ENCODE data around the gene SH3BP5L. TPM values are rescaled to one million over a fixed set of nuclear protein-coding genes. Genes with fewer than 3 reads are reported as not detected.

SH3BP5L gene
- total and polyA plus RNA-seq, 4 donors, result 16.4 to 25.5 (median 17.5) TPM

DNA sequence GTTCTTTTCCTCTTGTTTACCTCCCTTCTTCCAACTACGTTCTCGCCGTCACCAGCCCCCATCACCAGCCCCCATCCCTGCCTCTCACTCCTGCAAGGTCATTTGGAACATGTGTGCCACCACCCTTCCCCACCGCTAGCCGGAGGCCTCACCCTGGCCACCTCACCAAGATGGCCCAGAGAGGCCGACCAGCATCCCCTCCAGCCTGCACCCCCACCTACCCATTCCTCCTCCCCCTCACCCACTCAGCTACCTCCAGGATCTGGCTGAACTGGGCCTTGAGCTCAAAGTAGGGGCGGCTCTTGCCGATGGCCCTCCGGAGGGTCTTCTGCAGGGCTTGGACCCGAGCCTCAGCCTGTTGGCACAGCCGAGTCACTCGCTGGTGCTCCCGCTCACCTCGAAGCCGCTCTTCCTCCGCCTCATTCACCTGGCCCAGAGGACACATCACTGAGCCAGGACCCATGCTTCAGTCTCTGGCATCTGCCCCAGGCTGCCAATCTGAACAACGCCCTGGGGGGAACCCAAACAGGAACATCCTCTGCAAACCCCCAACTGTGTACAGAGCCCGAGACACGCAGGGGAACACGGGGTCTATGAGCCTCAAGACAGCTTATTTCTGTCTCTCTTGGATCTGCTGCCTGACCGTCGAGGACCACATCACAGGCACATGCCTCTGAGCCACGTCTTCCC, 12.8 kb downstream of the SH3BP5L start:
- TF ChIP-seq, protein P1, sequence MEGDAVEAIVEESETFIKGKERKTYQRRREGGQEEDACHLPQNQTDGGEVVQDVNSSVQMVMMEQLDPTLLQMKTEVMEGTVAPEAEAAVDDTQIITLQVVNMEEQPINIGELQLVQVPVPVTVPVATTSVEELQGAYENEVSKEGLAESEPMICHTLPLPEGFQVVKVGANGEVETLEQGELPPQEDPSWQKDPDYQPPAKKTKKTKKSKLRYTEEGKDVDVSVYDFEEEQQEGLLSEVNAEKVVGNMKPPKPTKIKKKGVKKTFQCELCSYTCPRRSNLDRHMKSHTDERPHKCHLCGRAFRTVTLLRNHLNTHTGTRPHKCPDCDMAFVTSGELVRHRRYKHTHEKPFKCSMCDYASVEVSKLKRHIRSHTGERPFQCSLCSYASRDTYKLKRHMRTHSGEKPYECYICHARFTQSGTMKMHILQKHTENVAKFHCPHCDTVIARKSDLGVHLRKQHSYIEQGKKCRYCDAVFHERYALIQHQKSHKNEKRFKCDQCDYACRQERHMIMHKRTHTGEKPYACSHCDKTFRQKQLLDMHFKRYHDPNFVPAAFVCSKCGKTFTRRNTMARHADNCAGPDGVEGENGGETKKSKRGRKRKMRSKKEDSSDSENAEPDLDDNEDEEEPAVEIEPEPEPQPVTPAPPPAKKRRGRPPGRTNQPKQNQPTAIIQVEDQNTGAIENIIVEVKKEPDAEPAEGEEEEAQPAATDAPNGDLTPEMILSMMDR (IDR thresholded peaks at IDR 0.05; ENCODE audit: control extremely low read depth, extremely low read depth), result no peak
- Histone ChIP-seq H3K9me3 (ENCODE audit: control insufficient read depth in 4 of 4, insufficient read depth in 3 of 4, low read length in 3 of 4) (no peaks in the 10 kb centered on the region), H3K9ac (ENCODE audit: insufficient read depth in 1 of 2, low read length in 2 of 2) (no peak overlapping the region), H3K27ac (ENCODE audit: low read depth in 1 of 2, low read length in 1 of 2) (no peak overlapping the region), H3K4me3 (no peak overlapping the region), H3K27me3 (ENCODE audit: control insufficient read depth in 3 of 3, insufficient read depth in 3 of 3, low read length in 2 of 3) (no peaks in the 10 kb centered on the region), H3K4me1 (ENCODE audit: control insufficient read depth in 5 of 5, insufficient read depth in 5 of 5, low read length in 5 of 5) (peaks cover 0 to 18% (median 0%) of the 10 kb centered on the region in 5 donors), H3K36me3 (ENCODE audit: control insufficient read depth in 4 of 4, insufficient read depth in 4 of 4, low read length in 4 of 4) (peaks cover 15 to 52% (median 37%) of the 10 kb centered on the region in 4 donors)
- WGBS, 2 donors, result 95 to 98% methylated on average over 23 of the region's 23 CpGs
- no peak for DNase-seq
- ATAC-seq (ENCODE audit: insufficient read depth, low FRiP score), result no peak

DNA sequence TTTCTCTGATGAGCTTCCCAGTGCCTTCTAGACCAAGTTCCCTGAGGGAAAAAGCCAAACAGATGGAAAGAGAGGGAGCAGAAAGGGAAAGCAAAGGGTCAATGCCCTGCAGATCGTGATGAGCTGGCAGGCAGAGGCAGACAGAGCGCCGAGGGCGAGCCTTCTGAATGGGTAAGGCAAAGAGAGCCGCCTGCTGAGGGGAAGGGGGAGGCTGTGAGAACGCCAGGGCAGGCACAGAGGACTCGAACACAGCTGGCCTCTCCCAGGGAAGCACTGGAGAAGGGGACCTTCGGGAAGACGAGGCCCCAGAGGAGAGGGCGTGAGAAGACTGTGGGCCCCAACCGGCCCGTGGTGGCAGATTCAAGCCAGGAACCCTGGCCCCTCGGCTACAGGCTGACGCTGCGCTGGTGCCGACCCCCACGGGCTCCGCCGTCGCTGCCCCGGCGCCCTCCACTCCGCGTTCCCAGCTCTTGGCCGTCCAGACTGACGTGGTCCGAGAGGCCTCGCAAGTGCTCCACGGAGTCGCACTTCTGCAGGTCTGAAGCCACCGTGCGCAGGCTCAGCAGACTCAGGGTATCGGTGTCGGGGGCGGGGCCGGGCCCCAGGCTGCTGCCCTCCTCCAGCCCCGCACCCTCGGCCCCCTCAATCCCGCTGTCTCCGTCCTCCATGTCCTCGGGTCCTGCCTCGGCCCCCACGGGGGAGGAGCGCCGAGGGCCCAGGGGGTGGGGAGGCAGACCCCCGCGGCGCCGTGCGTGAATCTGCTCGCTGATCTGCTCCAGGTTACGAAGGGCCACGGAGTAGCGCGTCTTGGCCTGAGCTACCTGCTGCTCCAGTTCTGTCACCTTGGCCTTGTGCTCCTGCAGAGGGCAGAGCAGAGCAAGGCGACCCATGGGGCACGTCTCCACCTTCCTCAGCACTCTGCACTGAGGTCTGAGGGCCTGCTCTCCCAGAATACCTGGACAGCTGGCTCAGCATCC, 13.9 kb downstream of the SH3BP5L start:
- H3K27me3 ChIP-seq (ENCODE audit: control insufficient read depth in 3 of 3, insufficient read depth in 3 of 3, low read length in 2 of 3), result no peaks in the 10 kb centered on the region
- TF ChIP-seq, protein P1 (IDR thresholded peaks at IDR 0.05; ENCODE audit: control extremely low read depth, extremely low read depth), result no peak
- WGBS, 2 donors, result 91 to 93% methylated on average over 57 of the region's 57 CpGs
- ATAC-seq (ENCODE audit: insufficient read depth, low FRiP score) (no peak), DNase-seq (no peak)
- H3K4me1 ChIP-seq (ENCODE audit: control insufficient read depth in 5 of 5, insufficient read depth in 5 of 5, low read length in 5 of 5), result peaks cover 0 to 14% (median 0%) of the 10 kb centered on the region in 5 donors
- H3K9ac ChIP-seq (ENCODE audit: insufficient read depth in 1 of 2, low read length in 2 of 2), result no peak overlapping the region
- H3K36me3 ChIP-seq (ENCODE audit: control insufficient read depth in 4 of 4, insufficient read depth in 4 of 4, low read length in 4 of 4), result peaks cover 15 to 48% (median 33%) of the 10 kb centered on the region in 4 donors
- no peaks in the 10 kb centered on the region for H3K9me3 ChIP-seq (ENCODE audit: control insufficient read depth in 4 of 4, insufficient read depth in 3 of 4, low read length in 3 of 4)
- no peak overlapping the region for H3K27ac ChIP-seq (ENCODE audit: low read depth in 1 of 2, low read length in 1 of 2)
- H3K4me3 ChIP-seq, result no peak overlapping the region

DNA sequence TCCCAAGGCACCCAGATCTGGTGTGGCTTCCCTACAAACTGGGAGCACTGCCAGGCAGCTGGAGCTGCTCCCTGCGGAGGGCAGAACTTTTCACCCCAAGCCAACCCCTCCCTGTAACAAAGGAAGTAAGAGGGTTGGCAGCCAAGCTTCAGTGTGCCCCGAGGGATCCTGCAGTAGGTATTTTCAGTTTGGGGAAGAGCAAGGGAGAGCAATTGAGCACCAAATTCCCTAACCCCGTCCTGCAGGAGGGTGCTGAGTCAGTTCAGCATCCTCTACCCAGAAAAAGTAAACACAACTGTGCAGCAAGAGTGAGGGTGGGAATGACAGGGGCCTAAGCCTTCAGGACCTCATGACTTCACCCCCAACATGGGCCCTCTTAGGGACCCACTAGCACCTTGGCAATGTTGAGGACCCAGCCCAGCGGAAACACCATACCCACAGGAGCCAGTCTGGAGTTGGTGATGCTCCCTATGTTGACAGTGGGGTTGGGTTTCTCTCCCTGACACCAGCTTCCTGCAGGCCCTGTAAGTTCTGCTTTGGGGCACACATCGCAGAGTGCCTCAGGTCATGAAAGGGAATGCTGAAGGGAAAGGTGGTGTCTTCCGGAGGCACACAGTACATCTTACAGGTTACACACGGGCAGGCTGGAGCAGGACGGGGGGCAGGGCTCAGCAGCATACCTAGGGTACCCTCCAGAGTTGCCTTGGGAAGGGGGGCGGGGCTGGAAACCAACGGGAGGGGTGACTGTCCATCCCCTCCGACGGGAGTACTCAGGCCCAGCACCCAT, 14.8 kb downstream of the SH3BP5L start:
- H3K9me3 ChIP-seq (ENCODE audit: control insufficient read depth in 4 of 4, insufficient read depth in 3 of 4, low read length in 3 of 4), result no peaks in the 10 kb centered on the region
- H3K4me1 ChIP-seq (ENCODE audit: control insufficient read depth in 5 of 5, insufficient read depth in 5 of 5, low read length in 5 of 5), result peaks cover 0 to 12% (median 0%) of the 10 kb centered on the region in 5 donors
- H3K36me3 ChIP-seq (ENCODE audit: control insufficient read depth in 4 of 4, insufficient read depth in 4 of 4, low read length in 4 of 4), result peaks cover 12 to 43% (median 25%) of the 10 kb centered on the region in 4 donors
- no peak overlapping the region for H3K9ac ChIP-seq (ENCODE audit: insufficient read depth in 1 of 2, low read length in 2 of 2)
- H3K4me3 ChIP-seq, result no peak overlapping the region
- TF ChIP-seq, protein P1 (IDR thresholded peaks at IDR 0.05; ENCODE audit: control extremely low read depth, extremely low read depth), result no peak
- peak; percentile 45 for ATAC-seq (ENCODE audit: insufficient read depth, low FRiP score)
- H3K27me3 ChIP-seq (ENCODE audit: control insufficient read depth in 3 of 3, insufficient read depth in 3 of 3, low read length in 2 of 3), result no peaks in the 10 kb centered on the region
- DNase-seq, result no peak
- 57 to 62% methylated on average over 12 of the region's 12 CpGs for WGBS, 2 donors
- H3K27ac ChIP-seq (ENCODE audit: low read depth in 1 of 2, low read length in 1 of 2), result no peak overlapping the region

Data from lung (tissue), 12 donors.